Stimulated activated CD4-positive, alpha-beta T cell treated with anti-CD3 and anti-CD28 coated beads, TNF-alpha, amount 100 ng/mL, for 24 hours (primary cell): ENCODE results near the gene HDC.

Experiments
- DNase-seq, 3 experiments: peaks; one replicate each; pipeline ENCODE4 v3.0.0-alpha.2; 2020; ENCODE audit warnings: low read depth in 3 of 3

Gene HDC

DNA sequence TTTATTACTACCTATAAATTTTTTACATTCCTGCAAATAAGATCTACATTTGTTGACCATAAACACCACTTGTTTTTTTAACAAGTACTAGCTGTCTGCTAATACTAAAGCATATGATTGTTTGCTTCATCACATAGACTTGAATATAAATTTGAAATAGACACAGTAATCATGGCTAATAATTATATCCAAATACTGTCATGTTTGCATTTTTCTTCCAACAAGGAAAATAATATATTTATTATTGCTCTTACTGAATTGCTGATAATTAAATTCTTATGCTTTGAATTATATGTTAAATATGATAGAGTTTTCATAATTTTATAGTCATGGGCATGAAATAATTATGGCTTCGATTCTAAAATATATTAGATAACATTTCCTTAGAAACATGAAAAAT is 40.5 kb downstream of the HDC start:
- no peak for DNase-seq

GRCh38 chr15:50224606-50225005 is 40.9 kb downstream of the HDC start:
- DNase-seq = no peak

GRCh38 chr15:50222181-50222580 is 43.3 kb downstream of the HDC start:
- no peak for DNase-seq

- DNase-seq = no peak
Observed at GRCh38 chr15:50219820-50220219, 45.7 kb downstream of the HDC start.

GRCh38 chr15:50218691-50219090 is 46.8 kb downstream of the HDC start:
- no peak for DNase-seq

DNA sequence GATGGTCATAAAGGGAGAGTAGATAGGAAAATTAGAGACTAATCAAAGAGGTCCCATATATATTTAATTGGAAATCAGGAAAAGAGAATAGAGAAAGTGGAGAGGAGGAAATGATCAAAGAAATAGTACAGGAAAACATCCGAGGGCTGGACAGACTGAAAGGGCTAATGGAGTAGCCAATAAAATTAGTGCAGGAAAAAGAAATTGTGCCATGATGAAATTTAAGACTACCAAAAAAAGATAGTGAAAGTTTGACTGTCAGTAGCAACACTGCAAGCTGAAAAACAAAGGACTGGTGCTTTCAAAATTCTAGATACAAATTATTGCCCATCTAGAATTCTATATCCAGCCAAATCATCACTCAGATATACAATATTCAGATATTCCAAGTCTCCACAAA is 47.2 kb downstream of the HDC start:
- no peak for DNase-seq

- no peak for DNase-seq
Observed at GRCh38 chr15:50210462-50211157, 54.9 kb downstream of the HDC start.

DNA sequence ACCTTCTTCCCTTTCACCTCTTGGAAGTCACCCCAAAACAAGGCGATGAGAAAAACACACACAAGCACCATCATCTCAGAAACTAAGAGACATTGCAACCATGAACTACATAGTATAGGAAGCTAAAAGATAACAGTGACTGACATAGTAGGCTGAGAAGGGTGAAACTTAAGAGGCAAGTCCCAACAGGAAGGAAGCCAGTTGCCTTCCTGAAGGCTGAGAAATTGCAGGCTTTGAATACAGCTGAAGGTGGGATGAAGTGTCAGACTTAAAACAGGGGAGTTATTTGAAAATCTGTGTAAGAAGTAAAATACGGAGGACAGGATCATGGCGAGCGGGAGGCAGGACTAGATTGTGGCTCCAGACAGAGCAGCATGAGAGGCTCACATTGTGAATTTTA is 55.7 kb downstream of the HDC start:
- DNase-seq = no peak

DNA sequence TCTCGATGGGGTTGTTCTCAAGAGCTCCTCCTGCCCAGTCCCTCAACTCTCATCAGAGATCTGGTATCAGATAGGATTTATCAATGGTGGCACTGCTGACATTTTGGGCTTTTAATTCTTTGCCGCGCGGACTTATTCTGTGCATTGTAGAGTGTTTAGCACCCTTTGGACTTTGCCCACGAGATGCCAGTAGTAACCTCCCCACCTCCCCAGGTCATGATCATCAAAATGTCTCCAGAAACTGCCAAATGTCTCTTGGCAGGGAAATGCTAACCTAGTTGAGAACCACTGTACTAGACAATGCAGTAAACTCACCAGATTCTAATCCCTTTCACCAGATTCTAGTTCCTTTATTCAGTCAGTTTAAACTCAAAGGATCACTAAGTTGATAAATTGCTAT is 59.5 kb downstream of the HDC start:
- no peak for DNase-seq

DNA sequence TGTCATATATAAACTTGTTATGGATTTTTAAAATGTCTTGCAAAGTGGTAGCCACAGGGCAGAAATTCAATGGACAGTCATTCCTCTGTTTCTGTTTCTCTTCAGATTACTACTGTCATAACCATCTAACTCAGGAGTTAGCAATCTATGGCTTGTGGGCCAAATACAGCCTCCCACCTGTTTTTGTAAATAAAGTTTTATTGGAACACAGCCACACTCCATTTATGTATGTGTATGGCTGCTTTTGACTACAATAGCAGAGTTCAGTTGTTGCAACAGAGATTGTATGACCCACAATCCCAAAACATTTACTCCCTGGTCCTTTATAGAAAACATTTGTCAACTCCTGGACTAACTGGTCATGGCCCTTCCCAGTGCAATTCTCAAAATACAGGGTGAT is 63.5 kb downstream of the HDC start:
- no peak for DNase-seq

DNA sequence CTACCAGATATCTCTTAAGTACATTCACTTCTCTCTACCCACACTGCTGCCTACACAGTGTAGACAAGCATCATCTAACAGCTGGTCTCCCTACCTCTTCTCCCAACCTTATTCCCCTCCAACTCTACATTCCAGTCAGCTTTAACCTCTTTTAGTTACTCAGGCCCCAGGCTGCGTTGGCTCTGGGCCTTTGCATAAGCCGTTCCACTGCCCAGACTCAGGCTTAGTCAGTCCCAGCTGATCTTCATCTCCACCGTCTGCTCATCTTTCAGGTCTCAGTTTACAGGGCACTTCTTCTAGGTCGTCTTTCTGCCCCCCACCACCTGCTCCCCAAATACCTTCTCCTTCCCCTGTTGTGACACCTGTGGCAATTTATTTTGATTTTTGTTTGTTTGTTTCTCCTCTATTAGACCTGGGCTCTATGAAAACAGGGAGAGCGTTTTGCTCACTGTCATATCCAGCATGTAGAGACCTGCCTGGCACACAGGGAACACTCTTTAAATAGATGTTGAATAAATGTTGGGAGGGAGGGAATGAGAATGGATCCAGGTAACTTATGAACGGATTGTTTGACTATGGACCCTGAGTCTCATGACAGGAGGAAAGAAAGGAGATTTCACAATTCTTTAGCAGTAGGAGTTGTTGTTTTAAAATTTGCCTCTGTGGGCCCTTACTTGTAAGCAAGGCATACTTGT is 72.5 kb downstream of the HDC start:
- DNase-seq = no peak

DNA sequence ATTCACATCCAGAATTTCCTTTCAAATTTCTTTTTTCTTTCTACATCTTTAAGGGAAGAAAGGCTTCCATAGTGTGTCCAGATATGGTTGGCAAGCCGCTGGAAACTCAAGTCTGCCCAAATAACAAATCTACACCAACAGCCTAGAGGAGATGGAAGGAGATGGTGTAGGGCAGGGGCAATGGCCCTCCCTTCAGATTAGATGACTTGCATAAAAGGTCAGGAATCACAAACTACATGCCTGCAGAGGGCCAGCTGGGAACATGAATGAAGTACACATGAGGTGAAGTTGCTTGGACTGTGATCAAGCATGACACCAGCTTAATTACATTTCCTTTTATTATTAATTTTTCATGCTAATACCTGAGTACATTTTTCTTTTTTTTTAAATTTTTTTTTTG is 73.4 kb downstream of the HDC start:
- DNase-seq = no peak
